HG03097 (cell line): ENCODE measurements around the gene SFMBT1.

Source experiments
- ATAC-seq: cut with Tn5 transposase; IDR thresholded peaks from one replicate; pipeline ENCODE4 v1.9.1; 2021; ENCODE audit not compliant: unreplicated experiment, low FRiP score

The SFMBT1 gene

DNA sequence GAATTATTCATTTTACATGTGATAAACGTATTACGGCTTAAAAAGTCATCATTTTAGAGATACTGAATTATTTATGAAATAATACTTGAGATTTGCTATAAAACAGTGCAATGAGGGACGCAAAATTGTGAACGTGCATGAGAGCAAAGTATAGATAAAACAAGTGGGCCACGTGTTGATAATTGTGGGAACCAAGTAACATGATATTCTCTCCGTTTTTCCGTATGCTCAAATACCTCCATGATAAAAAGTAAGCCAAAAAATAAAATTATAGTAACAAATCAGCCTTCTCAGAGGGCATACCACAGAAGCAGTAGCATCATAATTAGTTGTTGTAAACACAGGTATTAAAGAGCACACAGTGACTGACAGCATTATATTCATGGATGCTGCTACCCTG is 42.6 kb downstream of the SFMBT1 start:
- no peak for ATAC-seq

DNA sequence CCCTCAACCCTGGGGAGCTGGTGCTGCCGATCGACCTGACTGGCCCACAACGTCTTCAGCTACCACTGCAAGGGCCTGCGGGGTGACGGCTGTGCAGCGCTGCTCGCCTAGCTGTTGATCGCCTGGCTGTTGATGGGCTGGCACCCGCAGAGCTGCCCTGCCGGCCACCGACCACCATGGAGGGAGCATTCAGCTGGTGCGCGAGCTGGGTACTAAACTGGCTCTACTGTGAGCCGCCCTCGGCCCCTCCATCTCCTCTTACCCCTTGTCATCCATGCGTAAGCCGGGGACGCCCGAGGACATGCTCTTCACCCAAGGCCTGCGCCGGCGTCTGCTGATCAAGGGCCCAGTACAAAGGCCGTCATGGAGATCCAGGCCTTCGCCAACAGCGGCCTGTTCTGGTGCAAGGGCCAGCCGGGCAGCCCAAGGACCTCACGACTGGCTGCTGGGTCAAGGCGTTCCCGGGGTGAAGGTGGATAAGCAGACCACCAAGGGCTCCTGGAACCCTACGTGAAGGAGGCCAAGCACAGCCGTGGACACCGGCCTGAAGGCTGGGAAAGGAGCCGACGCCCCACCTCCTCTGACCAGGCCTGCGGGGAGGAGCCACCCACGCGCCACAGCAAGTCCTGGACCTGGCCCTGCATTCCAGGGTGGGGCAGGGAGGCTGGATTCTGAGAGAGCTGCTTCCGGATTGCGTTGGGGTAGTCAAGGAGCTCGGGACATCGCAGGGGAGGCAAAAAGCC is 46.9 kb downstream of the SFMBT1 start:
- ATAC-seq = no peak

DNA sequence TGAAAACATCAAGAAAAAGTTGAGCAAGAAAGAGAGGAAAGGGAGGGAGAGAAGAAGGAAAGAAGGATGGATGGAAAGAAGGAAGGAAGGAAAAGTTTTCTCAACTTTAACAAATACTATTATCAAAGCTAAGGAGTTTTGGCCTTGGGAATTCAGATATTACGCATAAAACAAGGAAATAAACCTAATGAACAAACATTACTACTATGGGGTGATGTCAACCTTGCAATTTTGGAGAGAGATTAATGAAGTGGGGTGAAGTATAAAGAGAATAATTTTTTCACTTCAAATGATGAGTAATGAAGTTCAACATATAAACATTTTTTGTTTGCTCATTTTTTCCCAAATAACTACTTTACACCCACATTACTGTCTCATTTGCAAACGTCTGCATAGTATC is 55.2 kb downstream of the SFMBT1 start:
- ATAC-seq = no peak

DNA sequence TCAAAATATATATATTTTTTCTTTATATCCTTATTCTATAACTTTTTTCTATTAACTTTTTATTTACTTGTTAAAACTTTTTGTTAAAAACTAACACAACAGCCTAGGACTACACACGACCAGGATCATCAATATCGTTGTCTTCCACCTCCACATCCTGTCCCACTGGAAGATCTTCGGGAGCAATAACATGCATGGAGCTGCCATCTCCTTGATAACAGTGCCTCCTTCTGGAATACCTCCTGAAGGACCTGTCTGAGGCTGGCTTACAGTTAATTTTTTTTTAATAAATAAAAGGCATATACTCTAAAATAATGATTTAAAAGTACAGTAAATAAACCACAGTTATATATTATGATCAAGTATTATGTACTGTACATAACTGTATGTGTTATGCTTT is 58.9 kb downstream of the SFMBT1 start:
- no peak for ATAC-seq

DNA sequence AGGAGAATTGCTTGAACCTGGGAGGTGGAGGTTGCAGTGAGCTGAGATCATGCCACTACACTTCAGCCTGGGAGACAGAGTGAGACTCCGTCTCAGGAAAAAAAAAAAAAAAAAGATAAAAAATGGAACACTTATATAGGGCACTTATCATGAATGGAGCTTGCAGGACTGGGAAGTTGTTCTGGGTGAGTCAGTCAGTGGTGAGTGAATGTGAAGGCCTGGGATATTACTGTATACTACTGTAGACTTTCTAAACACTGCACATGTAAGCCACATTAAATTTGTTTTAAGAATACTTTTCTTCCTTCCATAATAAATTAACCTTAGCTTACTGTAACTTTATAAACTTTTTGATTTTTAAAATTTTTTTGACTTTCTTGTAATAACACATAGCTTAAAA is 59.8 kb downstream of the SFMBT1 start:
- ATAC-seq = no peak

DNA sequence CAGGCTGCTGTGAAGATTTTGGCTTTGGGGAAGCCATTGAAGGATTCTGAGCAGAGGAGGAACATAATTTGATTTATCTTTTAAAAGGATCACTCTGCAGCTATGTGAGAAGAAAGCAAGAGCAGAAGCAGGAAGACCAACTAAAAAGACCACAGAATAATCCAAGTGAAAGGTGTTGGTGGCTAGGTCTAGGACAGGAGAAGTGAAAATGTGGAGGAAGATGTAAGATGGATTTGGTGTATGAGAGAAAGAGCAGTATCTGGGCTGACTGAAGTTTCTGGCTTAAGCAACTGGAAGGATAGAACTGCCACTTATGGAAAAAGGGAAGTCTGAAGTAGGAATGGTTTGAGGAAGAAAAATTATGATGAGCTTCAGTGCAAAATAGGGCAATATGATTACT is 62.0 kb downstream of the SFMBT1 start:
- ATAC-seq = peak; percentile 3

DNA sequence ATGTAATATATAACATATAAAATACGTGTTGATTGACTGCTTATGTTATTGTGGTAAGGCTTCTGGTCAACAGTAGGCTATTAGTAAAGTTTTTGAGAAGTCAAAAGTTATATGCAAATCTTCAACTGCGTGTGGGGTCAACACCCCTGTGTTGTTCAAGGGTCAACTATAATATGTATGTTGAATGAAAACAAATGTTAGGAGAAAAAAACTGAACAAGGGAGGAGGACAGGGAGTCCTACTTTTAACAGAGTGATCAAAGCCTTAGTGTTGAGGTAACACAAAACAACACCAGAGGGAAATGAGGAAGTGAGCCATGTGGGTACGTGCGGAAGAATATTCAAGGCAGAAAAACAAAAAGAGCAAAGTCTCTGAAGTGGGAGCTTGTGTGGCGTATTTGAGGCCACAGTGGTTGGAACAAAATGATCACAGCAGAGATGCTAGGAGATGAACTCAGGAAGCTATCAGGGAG is 62.5 kb downstream of the SFMBT1 start:
- peak; percentile 67 for ATAC-seq

DNA sequence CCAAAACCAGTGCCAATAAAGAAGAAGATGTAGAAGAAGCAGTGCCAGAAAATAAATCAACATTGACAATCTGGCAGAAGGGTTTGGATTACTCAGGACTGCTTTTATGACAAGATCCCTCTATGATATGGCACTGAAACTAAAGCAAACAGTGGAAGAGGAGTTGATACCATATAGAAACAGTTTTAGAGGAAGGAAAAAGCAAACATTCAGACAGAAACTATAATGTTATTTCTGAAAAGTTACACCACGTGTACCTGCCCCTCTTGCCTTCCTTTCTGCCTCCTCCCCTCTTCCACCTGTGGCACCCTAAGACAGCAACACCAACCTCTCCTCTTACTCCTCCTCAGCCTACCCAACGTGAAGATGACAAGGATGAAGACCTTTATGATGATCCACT is 63.0 kb downstream of the SFMBT1 start:
- ATAC-seq = peak; percentile 23

DNA sequence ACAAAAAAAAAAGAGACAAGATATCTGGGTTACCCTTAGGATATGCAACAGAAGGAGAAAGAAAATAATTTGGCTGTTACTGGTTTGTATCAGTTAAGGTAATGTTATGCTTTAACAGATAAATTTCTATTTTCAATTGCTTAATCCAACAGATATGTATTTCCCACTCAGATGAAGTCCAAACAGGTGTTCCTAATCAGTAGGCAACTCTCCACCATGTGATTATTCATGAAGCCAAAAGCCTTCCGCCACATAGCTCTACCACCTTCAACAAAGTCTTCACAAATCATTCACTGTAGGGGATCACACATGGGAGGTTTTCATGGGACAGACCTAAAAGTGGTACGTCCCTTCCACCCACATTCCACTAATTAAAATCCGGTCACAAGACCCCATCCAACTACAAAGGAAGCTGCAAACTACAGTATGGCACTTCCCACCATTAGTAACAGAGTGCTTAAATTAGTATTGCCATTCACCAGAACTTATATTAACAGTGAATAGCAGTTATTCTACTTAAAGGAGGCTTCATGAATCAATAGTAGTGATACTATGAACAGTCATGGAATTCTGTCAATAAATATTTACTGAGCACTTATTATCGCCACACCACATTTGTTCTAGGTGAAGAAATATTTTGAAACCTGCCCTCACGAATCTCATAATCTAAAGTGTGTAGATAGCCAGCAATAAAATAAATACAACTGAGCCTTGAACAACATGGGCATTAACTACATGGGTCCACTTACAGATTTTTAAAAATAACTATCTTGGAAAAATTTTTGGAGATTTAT is 66.5 kb downstream of the SFMBT1 start:
- ATAC-seq = no peak

DNA sequence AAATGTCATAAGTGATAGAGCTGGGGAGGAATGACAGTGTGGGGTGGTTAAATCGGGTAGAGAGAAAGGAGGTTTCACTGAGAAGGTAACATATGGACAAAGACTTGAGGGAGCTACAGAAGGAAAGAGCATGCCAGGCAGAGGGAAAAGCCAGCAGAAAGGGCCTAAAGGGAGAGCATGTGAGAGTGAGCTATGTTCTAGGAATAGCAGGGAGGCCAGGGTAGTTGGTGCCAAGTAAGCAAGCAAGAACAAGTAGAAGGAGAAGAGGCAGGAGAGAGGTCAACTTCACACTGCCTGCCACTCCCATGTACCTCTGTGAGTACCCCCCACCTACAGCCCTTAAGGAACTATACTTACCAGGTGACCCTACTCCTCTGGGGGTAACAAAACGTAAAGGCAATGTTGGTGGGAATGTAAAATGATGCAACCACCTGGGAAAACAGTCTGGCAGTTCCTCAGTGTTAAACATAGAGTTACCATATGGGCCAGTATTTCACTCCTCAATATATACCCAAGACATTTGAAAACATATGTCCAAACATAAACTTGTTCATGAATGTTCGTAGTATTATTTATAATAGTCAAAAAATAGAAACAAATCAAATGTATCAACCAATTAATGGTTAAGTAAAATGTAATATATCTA is 67.6 kb downstream of the SFMBT1 start:
- no peak for ATAC-seq

DNA sequence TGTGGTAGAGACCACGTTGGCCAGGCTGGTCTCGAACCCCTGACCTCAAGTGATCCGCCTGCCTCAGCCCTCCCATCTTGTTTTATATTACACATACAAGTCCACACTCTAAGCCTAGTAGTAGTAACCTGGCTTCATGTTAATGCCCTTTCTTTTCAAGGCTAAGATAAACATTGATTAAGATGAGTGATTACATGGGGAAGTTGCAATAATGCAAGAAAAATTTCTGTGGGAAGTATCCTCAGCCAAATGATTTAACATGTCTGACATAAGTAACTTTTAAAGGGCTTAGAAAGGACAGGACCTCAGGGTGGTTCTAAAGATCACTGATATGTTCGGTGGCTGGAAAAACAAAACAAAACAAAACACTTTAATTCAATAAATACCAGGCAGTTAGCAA is 72.1 kb downstream of the SFMBT1 start:
- no peak for ATAC-seq

DNA sequence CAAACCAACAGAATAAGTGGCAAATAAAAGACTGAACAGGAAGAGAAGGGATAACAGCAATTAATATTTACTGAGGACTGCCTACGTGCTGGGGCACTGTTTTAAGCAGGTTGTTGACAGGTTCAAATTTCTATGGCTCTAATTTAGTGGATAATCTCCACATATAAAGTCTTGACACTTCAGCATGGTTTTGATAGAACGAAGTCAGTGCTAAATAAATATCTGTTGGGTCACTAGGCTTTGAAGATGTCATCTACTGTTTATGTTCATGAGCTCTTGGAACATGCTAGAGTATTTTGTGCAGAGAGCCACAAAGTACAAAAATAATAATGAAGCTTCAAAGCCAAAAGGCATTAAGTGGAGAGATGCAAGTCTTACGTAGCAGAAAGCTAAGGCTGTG is 74.0 kb downstream of the SFMBT1 start:
- no peak for ATAC-seq

DNA sequence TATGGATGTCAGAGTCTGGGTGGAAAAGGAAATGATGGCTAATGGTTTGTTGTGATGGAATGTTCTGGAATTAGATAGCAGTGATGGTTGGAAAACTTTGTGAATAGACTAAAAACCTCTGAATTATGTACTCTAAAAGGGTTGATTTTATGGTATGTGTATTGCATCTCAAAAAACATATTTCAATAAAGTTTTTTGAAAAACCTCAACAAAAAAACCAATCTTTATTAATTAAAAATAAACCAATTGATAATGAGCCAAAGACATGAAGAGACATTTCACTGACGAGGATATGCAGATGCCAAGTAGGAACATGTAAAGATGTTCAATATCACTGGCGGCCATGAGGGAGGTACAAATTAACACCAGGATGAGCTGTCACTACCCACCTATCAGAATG is 78.5 kb downstream of the SFMBT1 start:
- no peak for ATAC-seq

DNA sequence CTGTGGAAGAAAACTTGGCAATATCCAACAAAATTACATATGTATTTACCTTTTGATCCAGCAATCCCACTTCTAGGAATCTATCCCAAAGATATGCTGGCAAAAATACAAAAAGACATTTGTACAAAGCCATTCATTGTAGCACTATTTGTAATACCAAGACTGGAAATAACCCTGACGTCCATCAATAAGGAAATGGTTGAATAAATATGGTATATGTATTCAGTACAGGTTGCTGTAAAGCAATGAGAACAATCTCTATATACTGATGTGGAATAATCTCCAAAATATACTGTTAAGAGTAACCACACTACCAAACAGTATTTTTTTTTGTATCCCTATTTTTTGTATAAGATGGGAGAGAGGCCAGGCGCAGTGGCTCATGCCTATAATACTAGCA is 83.7 kb downstream of the SFMBT1 start:
- ATAC-seq = no peak

DNA sequence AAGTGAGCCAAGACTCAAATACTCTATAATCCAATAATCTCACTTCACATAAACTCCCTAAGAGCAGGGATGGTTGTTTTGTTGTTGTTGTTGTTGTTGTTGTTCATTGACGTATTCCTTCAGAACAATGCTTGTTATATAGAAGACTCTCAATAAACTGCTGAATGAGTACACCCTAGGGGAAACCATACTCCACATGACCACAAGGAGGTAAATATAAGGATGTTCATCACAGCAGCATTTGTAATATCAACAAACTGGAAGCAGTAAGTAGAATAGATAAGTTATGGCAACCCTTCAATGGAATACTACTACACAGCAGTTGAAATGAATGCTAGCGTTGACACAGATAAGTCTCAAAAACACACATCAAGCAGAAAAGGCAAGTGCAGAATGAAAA is 86.1 kb downstream of the SFMBT1 start:
- no peak for ATAC-seq

DNA sequence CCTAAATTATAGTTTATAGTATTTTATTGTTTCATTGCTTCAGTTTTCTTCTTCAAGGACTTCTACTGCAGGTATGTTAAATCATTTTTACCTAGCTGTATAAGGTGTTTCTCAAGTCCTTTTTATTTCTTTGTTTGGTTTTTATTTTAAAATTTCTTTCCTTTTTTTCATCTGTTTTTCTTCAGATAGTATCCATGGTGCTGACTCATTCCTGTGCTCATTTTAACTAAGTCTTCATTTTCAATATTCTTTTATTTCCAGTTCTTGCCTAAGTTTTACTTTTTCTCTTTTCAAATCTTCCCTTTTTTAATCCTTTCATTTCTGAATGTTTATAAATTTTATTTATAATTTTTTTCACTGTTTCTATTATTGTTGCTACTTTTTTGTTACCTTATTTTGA is 106.3 kb downstream of the SFMBT1 start:
- ATAC-seq = no peak

DNA sequence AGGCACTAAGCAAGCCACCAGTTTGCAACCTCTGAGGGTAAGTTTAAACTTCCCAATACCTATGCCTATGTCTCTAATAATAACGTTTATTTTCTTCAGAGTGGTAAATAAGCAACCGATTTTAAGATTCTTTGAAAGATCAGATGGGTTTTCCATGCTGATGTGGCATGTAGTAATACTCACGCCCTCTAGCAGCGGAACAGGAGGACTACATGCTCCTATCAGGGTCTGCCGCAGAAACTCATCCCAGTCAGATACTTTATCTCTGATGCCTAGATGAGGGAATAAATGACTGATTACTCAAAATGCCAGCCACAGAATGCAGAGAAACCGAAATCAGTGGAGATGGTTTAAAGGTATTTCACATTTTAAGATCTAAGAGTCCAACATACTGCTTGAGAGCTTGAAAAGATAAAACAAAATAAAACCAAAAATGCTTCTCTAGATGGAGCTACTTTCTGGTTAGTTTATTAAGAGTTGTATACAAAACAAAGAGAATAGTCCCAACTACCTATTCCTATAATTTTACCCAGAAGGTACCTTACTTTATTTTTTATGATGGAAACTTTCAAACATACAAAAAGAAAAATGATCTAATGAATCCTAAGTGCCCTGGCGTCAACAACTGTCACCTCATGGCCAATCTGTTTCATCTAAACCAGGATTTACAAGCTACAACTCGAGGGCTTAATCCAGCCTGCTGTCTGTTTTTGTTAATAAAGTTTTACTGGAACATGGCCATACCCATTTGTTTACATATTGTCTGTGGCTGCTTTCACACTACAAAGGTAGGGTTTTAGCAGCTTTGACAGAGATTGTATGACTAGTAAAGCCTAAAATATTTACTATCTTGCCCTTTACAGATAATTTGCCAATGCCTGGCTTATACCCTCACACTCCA is 111.0 kb downstream of the SFMBT1 start:
- no peak for ATAC-seq

DNA sequence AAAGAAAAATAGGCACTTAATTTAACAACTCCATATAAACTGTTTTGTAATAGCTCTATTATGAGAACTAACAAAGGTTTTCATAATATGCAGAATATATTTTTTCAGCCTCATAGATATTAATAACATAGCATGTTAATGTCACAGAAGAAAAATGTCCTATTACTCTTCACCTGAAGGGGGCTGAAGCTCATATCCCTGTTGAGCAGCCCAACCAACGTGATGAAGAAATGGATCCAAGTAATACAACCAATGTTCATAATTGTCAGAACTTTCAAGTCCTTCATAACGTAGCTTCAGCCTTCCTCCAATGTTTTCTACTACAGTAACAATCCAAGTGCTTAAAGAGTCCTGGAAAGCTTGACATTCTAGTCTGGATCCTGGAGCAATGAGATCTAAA is 114.0 kb downstream of the SFMBT1 start:
- ATAC-seq = no peak

DNA sequence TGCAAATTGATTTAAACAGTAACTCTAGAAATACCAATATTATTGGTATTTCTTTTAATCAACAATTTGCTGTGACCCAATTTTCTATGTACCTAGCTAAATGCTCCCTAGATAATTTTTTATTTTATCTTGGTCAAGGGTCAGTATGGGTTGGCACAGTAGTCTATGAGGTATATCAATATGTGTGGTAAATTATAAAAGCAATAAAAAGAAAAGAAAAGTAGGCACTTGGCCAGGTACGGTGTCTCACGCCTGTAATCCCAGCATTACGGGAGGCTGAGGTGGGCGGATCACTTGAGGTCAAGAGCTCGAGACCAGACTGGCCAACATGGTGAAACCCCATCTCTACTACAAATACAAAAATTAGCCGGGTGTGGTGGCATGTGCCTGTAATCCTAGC is 114.5 kb downstream of the SFMBT1 start:
- no peak for ATAC-seq

DNA sequence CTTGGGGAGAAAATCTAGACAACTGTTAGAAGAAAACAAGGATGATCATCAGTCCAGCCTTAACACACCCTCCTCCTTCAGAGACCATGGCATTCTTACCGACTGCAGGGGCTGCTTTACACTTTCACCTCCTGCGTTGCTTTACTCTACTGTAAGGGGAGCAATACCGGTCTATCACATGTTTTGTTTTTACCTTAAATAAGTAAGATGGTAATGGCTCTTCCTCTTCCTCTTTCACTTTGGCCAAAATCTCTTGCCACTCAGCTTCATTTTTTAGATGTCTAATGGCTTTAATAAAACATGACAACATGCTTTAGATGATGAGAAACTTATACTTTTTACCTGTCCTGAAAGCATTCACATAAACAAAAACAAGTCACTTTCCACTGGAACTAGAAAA is 115.1 kb downstream of the SFMBT1 start:
- no peak for ATAC-seq

DNA sequence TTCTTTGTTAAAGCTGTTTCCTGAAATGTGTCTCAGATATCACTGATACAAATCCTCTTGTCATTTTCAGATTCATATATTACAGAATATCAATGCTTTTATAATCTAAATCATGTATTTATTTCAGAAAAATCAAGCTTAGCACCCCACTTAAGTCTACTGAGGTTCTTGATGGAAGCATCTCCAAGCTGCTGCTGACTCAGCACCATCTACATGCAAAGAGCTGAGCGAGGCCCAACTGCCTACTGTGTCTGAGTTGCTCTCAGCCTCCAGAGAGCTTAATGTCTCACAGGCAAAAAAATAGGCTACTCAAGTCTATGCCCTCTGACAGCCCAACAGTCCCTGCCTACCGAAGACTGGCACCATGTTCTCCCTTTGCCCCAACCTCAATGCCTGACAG is 119.3 kb downstream of the SFMBT1 start:
- ATAC-seq = no peak
